ENCODE data around the gene MYO1F. TPM values are rescaled to one million over a fixed set of nuclear protein-coding genes. Genes with fewer than 3 reads are reported as not detected.

Gene MYO1F
- total and polyA plus RNA-seq, 2 donors (not counting 1 experiment from before 2014, with no cell fraction given): 76.3 to 126 TPM

- H3K4me1 Mint-ChIP-seq: peaks cover 50% of the 10 kb centered on the region
- peaks cover 61% of the 10 kb centered on the region for H3K79me2 ChIP-seq (ENCODE audit: control insufficient read depth, insufficient read depth, low read length)
Measured at GRCh38 chr19:8475005-8475404, 102.2 kb downstream of the MYO1F start.

More at GRCh38 chr19:8475005-8475404, 102.2 kb downstream of the MYO1F start:
- Histone ChIP-seq H3K4me3 (ENCODE audit: control extremely low read depth in 1 of 5, extremely low read depth in 1 of 5, insufficient read depth in 1 of 5, low read depth in 2 of 5, low read length in 4 of 5) (no peak overlapping the region), H3K36me3 (replicated peaks in 1 of 2; ENCODE audit: control extremely low read depth in 1 of 2, control insufficient read depth in 1 of 2, extremely low read depth in 1 of 2, insufficient read depth in 2 of 2, low read length in 1 of 2) (peaks cover 22 to 69% of the 10 kb centered on the region in 2 experiments), H3K27me3 (replicated peaks in 1 of 4; ENCODE audit: control extremely low read depth in 1 of 4, control insufficient read depth in 3 of 4, insufficient read depth in 4 of 4, low read length in 3 of 4) (no peaks in the 10 kb centered on the region), H3K27ac (ENCODE audit: low read length in 2 of 2) (peak overlapping the region in 1 of 2 donors; percentile 27), H3K4me2 (replicated peaks; ENCODE audit: low read depth, low read length, poor library complexity, severe bottlenecking) (no peak overlapping the region), H3K4me1 (ENCODE audit: control insufficient read depth in 2 of 2, insufficient read depth in 2 of 2, low read length in 2 of 2) (peaks cover 34 to 45% of the 10 kb centered on the region in 2 donors), H3K9ac (ENCODE audit: low read length) (no peak overlapping the region), H3K9me3 (ENCODE audit: control extremely low read depth in 1 of 3, control insufficient read depth in 2 of 3, insufficient read depth in 1 of 3, low read length in 2 of 3) (no peaks in the 10 kb centered on the region), H2AFZ (ENCODE audit: insufficient read depth, low read depth, low read length, poor library complexity, severe bottlenecking) (no peak overlapping the region), H4K20me1 (ENCODE audit: control insufficient read depth, insufficient read depth, low read length, poor library complexity, severe bottlenecking) (peaks cover 85% of the 10 kb centered on the region)
- POLR2A ChIA-PET: no interaction called here
- H3K27ac Mint-ChIP-seq: peak overlapping the region; percentile 88
- ATAC-seq (ENCODE audit: low read depth) (no peak), DNase-seq (no peak)
- H3K9me3 Mint-ChIP-seq (ENCODE audit: insufficient read depth): no peaks in the 10 kb centered on the region
- H3K27me3 Mint-ChIP-seq: no peaks in the 10 kb centered on the region
- CTCF ChIA-PET: interaction anchor here (0.7 to 2.4 kb wide), 4 partner anchors 12 to 104 kb away, joined by 3 to 6 read pairs (median 6); no protein-coding TSS in a partner anchor
- no peak for TF ChIP-seq EZH2 (IDR thresholded peaks at IDR 0.05; ENCODE audit: borderline replicate concordance, insufficient read depth, low read depth, low read length, poor library complexity, severe bottlenecking)
- no peak for TF ChIP-seq CTCF (IDR thresholded peaks at IDR 0.05)
- intact Hi-C loops (cut with micrococcal nuclease): no loop called here
- no CpG with 5 or more reads among the region's 1 CpG for WGBS (ENCODE audit: insufficient coverage)
- H3K4me3 Mint-ChIP-seq: no peak overlapping the region

Measured in B cell (primary cell).